ENCODE results near the gene BAIAP3. TPM values are rescaled to one million over a fixed set of nuclear protein-coding genes. Genes with fewer than 3 reads are reported as not detected.

The BAIAP3 gene
- total and polyA plus RNA-seq, 2 of the 8 experiments (the other 6 are each of a cell fraction or from before 2014, with no cell fraction given), result 2.9 to 6.8 TPM

DNA sequence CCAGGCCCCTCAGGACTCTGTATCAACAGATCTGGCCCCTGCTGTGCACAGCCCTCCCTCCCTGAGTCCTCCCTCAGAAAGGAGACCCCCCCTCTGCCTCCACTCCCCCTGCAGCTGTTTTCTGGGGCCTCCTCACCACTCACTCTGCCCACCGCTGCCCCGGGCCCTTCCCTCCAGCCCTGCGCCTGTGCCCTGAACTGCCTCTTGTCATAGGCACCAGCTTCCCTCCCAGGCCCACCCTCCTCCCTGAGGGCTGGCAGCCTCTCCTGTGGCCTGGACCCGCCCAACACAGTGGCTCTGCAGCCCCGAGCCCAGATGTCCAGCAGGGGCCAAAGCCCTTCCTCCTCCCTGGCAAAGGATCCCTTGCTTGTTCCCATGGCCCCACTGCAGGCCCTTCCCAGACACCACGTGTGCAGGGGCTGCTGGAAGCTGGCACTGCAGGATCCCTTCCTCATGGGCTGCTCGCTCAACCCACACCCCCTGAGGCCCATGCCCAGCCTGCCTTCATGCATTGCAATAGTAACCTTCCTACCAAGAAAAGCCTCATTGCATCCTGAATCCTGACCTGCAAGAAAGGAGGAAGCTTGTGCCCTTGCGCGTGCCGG lies 44.1 kb downstream of the BAIAP3 start (continued):
- TF ChIP-seq, protein P1, sequence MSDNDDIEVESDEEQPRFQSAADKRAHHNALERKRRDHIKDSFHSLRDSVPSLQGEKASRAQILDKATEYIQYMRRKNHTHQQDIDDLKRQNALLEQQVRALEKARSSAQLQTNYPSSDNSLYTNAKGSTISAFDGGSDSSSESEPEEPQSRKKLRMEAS (IDR thresholded peaks at IDR 0.05), result no peak
- no peak for TF ChIP-seq TAF1 (IDR thresholded peaks at IDR 0.05; ENCODE audit: low read depth, low read length)
- TF ChIP-seq TEAD4 (IDR thresholded peaks at IDR 0.05; ENCODE audit: low read depth, low read length), result no peak
